ENCODE results near the gene BBS9. TPM values are rescaled to one million over a fixed set of nuclear protein-coding genes. Genes with fewer than 3 reads are reported as not detected.

BBS9 gene
- total RNA-seq, 2 experiments from 2014 or later: 16.0 to 20.4 TPM

DNA sequence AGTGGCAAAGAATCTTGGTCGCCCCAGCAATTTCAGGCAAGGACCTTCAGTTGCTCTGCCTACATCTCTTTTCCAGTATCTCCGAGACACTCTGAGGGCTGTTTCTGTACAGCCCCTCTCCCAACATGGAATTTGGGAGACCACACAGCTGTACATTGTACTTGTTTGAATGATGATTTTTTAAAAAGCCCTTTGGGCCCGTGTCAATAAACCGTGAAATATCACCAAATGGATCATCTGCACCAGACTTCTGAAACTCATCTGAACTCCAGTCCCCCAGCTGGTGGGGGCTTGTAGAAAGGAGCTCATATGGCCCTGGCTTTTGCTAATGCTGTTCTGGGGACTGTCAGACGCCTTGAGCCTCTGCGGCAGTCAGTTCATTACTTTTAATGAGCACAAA, 374.9 kb downstream of the BBS9 start:
- Mint-ChIP-seq H3K4me1 (ENCODE audit: low read depth) (no peaks in the 10 kb centered on the region), H3K36me3 (ENCODE audit: low read depth) (peaks cover 15% of the 10 kb centered on the region), H3K4me3 (no peak overlapping the region), H3K9me3 (no peaks in the 10 kb centered on the region), H3K27me3 (no peaks in the 10 kb centered on the region), H3K27ac (no peak overlapping the region)
- ChIA-PET POLR2A (no interaction called here), CTCF (no interaction called here)
- intact Hi-C loops (cut with DNase I, micrococcal nuclease): no loop called here
- Histone ChIP-seq H3K27ac (ENCODE audit: low read depth in 1 of 2, low read length in 2 of 2) (no peak overlapping the region), H3K27me3 (ENCODE audit: control insufficient read depth in 1 of 2, insufficient read depth in 2 of 2, low read length in 2 of 2) (no peaks in the 10 kb centered on the region), H3K9me3 (ENCODE audit: control insufficient read depth in 1 of 2, insufficient read depth in 1 of 2, low read length in 2 of 2) (no peaks in the 10 kb centered on the region), H3K4me1 (ENCODE audit: insufficient read depth, low read length) (no peaks in the 10 kb centered on the region), H3K36me3 (ENCODE audit: insufficient read depth, low read length) (peaks cover 6% of the 10 kb centered on the region), H3K4me3 (ENCODE audit: low read length) (no peak overlapping the region)
- TF ChIP-seq, protein P1, sequence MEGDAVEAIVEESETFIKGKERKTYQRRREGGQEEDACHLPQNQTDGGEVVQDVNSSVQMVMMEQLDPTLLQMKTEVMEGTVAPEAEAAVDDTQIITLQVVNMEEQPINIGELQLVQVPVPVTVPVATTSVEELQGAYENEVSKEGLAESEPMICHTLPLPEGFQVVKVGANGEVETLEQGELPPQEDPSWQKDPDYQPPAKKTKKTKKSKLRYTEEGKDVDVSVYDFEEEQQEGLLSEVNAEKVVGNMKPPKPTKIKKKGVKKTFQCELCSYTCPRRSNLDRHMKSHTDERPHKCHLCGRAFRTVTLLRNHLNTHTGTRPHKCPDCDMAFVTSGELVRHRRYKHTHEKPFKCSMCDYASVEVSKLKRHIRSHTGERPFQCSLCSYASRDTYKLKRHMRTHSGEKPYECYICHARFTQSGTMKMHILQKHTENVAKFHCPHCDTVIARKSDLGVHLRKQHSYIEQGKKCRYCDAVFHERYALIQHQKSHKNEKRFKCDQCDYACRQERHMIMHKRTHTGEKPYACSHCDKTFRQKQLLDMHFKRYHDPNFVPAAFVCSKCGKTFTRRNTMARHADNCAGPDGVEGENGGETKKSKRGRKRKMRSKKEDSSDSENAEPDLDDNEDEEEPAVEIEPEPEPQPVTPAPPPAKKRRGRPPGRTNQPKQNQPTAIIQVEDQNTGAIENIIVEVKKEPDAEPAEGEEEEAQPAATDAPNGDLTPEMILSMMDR (IDR thresholded peaks at IDR 0.05): no peak
- DNase-seq: no peak
- no peak for ATAC-seq (ENCODE audit: poor library complexity)

DNA sequence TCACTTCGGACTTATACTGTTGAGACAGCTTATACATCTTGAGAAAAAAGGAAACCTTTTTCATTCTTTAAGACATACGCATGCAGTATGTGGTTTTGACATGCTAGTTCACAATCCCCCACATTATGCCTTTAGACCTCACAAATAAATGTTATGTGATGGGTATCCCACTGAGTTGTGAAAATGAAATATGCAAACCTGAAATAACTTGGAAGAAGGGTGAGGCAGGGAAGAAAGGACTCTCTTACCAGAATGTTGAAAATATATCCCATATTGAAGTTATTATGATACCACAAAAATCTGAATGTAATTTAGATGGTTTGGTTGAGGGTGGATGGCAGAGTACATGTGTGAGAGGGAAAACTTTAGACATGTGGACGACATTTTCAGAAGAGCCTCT, 379.8 kb downstream of the BBS9 start:
- Histone ChIP-seq H3K9me3 (ENCODE audit: control insufficient read depth in 1 of 2, insufficient read depth in 1 of 2, low read length in 2 of 2) (no peaks in the 10 kb centered on the region), H3K36me3 (ENCODE audit: insufficient read depth, low read length) (peaks cover 6% of the 10 kb centered on the region), H3K27ac (ENCODE audit: low read depth in 1 of 2, low read length in 2 of 2) (no peak overlapping the region), H3K27me3 (ENCODE audit: control insufficient read depth in 1 of 2, insufficient read depth in 2 of 2, low read length in 2 of 2) (no peaks in the 10 kb centered on the region), H3K4me1 (ENCODE audit: insufficient read depth, low read length) (no peaks in the 10 kb centered on the region), H3K4me3 (ENCODE audit: low read length) (no peak overlapping the region)
- intact Hi-C loops (cut with DNase I, micrococcal nuclease): no loop called here
- CTCF ChIA-PET: no interaction called here
- H3K27ac Mint-ChIP-seq: no peak overlapping the region
- H3K27me3 Mint-ChIP-seq: no peaks in the 10 kb centered on the region
- H3K36me3 Mint-ChIP-seq (ENCODE audit: low read depth): peaks cover 32% of the 10 kb centered on the region
- TF ChIP-seq, protein P1 (IDR thresholded peaks at IDR 0.05): no peak
- no peak overlapping the region for H3K4me3 Mint-ChIP-seq
- no peaks in the 10 kb centered on the region for H3K9me3 Mint-ChIP-seq
- DNase-seq (no peak), ATAC-seq (ENCODE audit: poor library complexity) (no peak)
- H3K4me1 Mint-ChIP-seq (ENCODE audit: low read depth): no peaks in the 10 kb centered on the region
- POLR2A ChIA-PET: no interaction called here

DNA sequence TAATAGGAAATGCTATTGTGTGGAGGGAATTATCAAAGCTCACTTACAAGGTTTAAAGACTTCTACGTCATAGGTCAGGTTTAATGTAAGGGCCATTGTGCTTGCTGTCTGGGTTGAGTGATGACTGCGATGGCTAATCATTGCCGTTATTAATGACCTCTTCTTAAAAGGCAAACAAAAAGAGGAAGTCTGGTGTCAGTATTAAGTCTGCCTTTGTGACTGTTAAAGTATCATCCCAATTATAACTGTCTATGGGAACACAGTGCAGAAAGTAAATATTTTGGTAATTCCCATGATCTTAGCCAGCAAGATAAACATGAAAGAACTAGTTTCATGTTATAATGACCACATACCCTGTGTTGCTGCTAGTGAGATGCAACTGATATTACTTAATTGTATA, 382.4 kb downstream of the BBS9 start:
- TF ChIP-seq, protein P1 (IDR thresholded peaks at IDR 0.05): no peak
- Mint-ChIP-seq H3K4me3 (no peak overlapping the region), H3K36me3 (ENCODE audit: low read depth) (peaks cover 26% of the 10 kb centered on the region), H3K9me3 (no peaks in the 10 kb centered on the region), H3K27ac (no peak overlapping the region), H3K4me1 (ENCODE audit: low read depth) (no peaks in the 10 kb centered on the region), H3K27me3 (no peaks in the 10 kb centered on the region)
- no peak for ATAC-seq (ENCODE audit: poor library complexity)
- no peak for DNase-seq
- H3K27me3 ChIP-seq (ENCODE audit: control insufficient read depth in 1 of 2, insufficient read depth in 2 of 2, low read length in 2 of 2): no peaks in the 10 kb centered on the region
- H3K4me1 ChIP-seq (ENCODE audit: insufficient read depth, low read length): no peaks in the 10 kb centered on the region
- peaks cover 3% of the 10 kb centered on the region for H3K36me3 ChIP-seq (ENCODE audit: insufficient read depth, low read length)
- ChIA-PET POLR2A (no interaction called here), CTCF (no interaction called here)
- intact Hi-C loops (cut with DNase I, micrococcal nuclease): no loop called here
- H3K9me3 ChIP-seq (ENCODE audit: control insufficient read depth in 1 of 2, insufficient read depth in 1 of 2, low read length in 2 of 2): no peaks in the 10 kb centered on the region
- no peak overlapping the region for H3K4me3 ChIP-seq (ENCODE audit: low read length)
- H3K27ac ChIP-seq (ENCODE audit: low read depth in 1 of 2, low read length in 2 of 2): no peak overlapping the region
